Activated T-helper 2 cell treated with anti-CD3 and anti-CD28 coated beads, Interferon-gamma antibody, Interleukin-2, Interleukin-4, amounts not matched to agents 10 μg/mL and 5 μg/mL and 100 μg/mL, durations not matched to agents 14 hours and 24 hours and 36 hours (primary cell): ENCODE data around the gene RAB3A. TPM values are rescaled to one million over a fixed set of nuclear protein-coding genes. Genes with fewer than 3 reads are reported as not detected.
A peak's percentile ranks its signal among the peaks of the same experiment; 100 is the strongest.

Source experiments
- DNase-seq: peaks from one replicate; pipeline ENCODE4 v3.0.0; 2021; ENCODE audit warnings: low spot score
- H3K27ac Mint-ChIP-seq: one replicate; pipeline ENCODE4 v1.8.0; 2021; ENCODE audit warnings: mixed read lengths
- H3K27me3 Mint-ChIP-seq: one replicate; pipeline ENCODE4 v1.8.0; 2021; ENCODE audit warnings: low read depth, mixed read lengths
- H3K36me3 Mint-ChIP-seq: one replicate; pipeline ENCODE4 v1.8.0; 2021; ENCODE audit warnings: low read depth, mixed read lengths
- H3K4me1 Mint-ChIP-seq: one replicate; pipeline ENCODE4 v1.8.0; 2021; ENCODE audit warnings: low read depth, mixed read lengths
- H3K4me3 Mint-ChIP-seq: one replicate; pipeline ENCODE4 v1.8.0; 2021; ENCODE audit warnings: low read depth, mild to moderate bottlenecking, moderate library complexity, mixed read lengths
- H3K9me3 Mint-ChIP-seq: one replicate; pipeline ENCODE4 v1.8.0; 2021; ENCODE audit warnings: mixed read lengths
- intact Hi-C: fragments of 100-400 bp; cut with micrococcal nuclease; formaldehyde crosslinking; loops from one replicate; pipeline ENCODE4 v1.15.1; 2023
- total RNA-seq: library from RNA; stranded (reverse); gene quantifications from 2 replicates; pipeline ENCODE4 v1.2.3, GENCODE V29; 2022

RAB3A gene
- total RNA-seq, 1 donor from 2014 or later, result 7.4 TPM

GRCh38 chr19:18202397-18202777 lies 1.5 kb downstream of the RAB3A start:
- Mint-ChIP-seq H3K9me3 (no peaks in the 10 kb centered on the region), H3K27me3 (peaks cover 2% of the 10 kb centered on the region), H3K27ac (no peak overlapping the region), H3K36me3 (peaks cover 9% of the 10 kb centered on the region), H3K4me3 (peak overlapping the region; percentile 93), H3K4me1 (peaks cover 11% of the 10 kb centered on the region)
- DNase-seq, result no peak
- intact Hi-C loops, result no loop called here

- intact Hi-C loops, result no loop called here
- Mint-ChIP-seq H3K4me3 (no peak overlapping the region), H3K4me1 (peaks cover 17% of the 10 kb centered on the region), H3K9me3 (no peaks in the 10 kb centered on the region), H3K27me3 (no peaks in the 10 kb centered on the region), H3K27ac (no peak overlapping the region), H3K36me3 (peaks cover 9% of the 10 kb centered on the region)
- no peak for DNase-seq
Measured at GRCh38 chr19:18198374-18198773, 5.5 kb downstream of the RAB3A start.

GRCh38 chr19:18197941-18198340 lies 5.9 kb downstream of the RAB3A start:
- Mint-ChIP-seq H3K4me1 (peaks cover 13% of the 10 kb centered on the region), H3K36me3 (peaks cover 9% of the 10 kb centered on the region), H3K4me3 (no peak overlapping the region)

GRCh38 chr19:18197306-18197705 lies 6.5 kb downstream of the RAB3A start:
- Mint-ChIP-seq H3K27ac (no peak overlapping the region), H3K4me3 (no peak overlapping the region), H3K36me3 (peaks cover 9% of the 10 kb centered on the region), H3K27me3 (no peaks in the 10 kb centered on the region), H3K9me3 (no peaks in the 10 kb centered on the region), H3K4me1 (peaks cover 13% of the 10 kb centered on the region)
- no peak for DNase-seq
- intact Hi-C loops, result no loop called here

More at GRCh38 chr19:18197941-18198340, 5.9 kb downstream of the RAB3A start:
- H3K9me3 Mint-ChIP-seq, result no peaks in the 10 kb centered on the region
- intact Hi-C loops, result no loop called here
- DNase-seq, result no peak
- H3K27ac Mint-ChIP-seq, result no peak overlapping the region
- no peaks in the 10 kb centered on the region for H3K27me3 Mint-ChIP-seq

GRCh38 chr19:18196511-18196845 lies 7.4 kb downstream of the RAB3A start:
- no peak overlapping the region for H3K27ac Mint-ChIP-seq
- peaks cover 18% of the 10 kb centered on the region for H3K4me1 Mint-ChIP-seq
- no peak for DNase-seq
- peaks cover 9% of the 10 kb centered on the region for H3K36me3 Mint-ChIP-seq
- intact Hi-C loops, result no loop called here
- no peaks in the 10 kb centered on the region for H3K27me3 Mint-ChIP-seq
- H3K4me3 Mint-ChIP-seq, result peak overlapping the region; percentile 21
- H3K9me3 Mint-ChIP-seq, result no peaks in the 10 kb centered on the region

GRCh38 chr19:18194554-18195238 lies 9.1 kb downstream of the RAB3A start:
- H3K9me3 Mint-ChIP-seq, result no peaks in the 10 kb centered on the region
- peak overlapping the region; percentile 82 for H3K4me3 Mint-ChIP-seq
- peak; percentile 26 for DNase-seq
- no peak overlapping the region for H3K27ac Mint-ChIP-seq
- H3K4me1 Mint-ChIP-seq, result peaks cover 18% of the 10 kb centered on the region
- peaks cover 9% of the 10 kb centered on the region for H3K36me3 Mint-ChIP-seq
- intact Hi-C loops, result loop anchor here (5.0 kb wide), 2 partner anchors 58 to 128 kb away; partner anchors contain the start of gene LSM4
- no peaks in the 10 kb centered on the region for H3K27me3 Mint-ChIP-seq

- intact Hi-C loops, result loop anchor here (5.0 kb wide), 2 partner anchors 58 to 128 kb away; partner anchors contain the start of gene LSM4
- peak overlapping the region; percentile 76 for H3K27ac Mint-ChIP-seq
Measured at GRCh38 chr19:18194181-18194530, 9.7 kb downstream of the RAB3A start.

GRCh38 chr19:18193388-18194180 lies 10.3 kb downstream of the RAB3A start:
- intact Hi-C loops, result loop anchor here (2.0 to 5.0 kb wide), 4 partner anchors 19 to 129 kb away; partner anchors contain the start of genes LSM4 and PIK3R2
- no peaks in the 10 kb centered on the region for H3K9me3 Mint-ChIP-seq
- no peak for DNase-seq
- peak overlapping the region; percentile 79 for H3K27ac Mint-ChIP-seq
- no peaks in the 10 kb centered on the region for H3K27me3 Mint-ChIP-seq
- H3K4me1 Mint-ChIP-seq, result peaks cover 18% of the 10 kb centered on the region
- peak overlapping the region; percentile 82 for H3K4me3 Mint-ChIP-seq
- H3K36me3 Mint-ChIP-seq, result peaks cover 7% of the 10 kb centered on the region

More at GRCh38 chr19:18194181-18194530, 9.7 kb downstream of the RAB3A start:
- H3K4me3 Mint-ChIP-seq, result peak overlapping the region; percentile 82
- no peak for DNase-seq
- peaks cover 18% of the 10 kb centered on the region for H3K4me1 Mint-ChIP-seq
- H3K36me3 Mint-ChIP-seq, result peaks cover 9% of the 10 kb centered on the region
- no peaks in the 10 kb centered on the region for H3K9me3 Mint-ChIP-seq
- no peaks in the 10 kb centered on the region for H3K27me3 Mint-ChIP-seq

- DNase-seq, result peak; percentile 99
- Mint-ChIP-seq H3K4me3 (peak within 1 kb of the TSS; percentile 82), H3K27ac (peak within 1 kb of the TSS; percentile 79), H3K9me3 (no peaks in the 10 kb centered on the region), H3K4me1 (peaks cover 18% of the 10 kb centered on the region), H3K36me3 (no peaks in the 10 kb centered on the region), H3K27me3 (no peaks in the 10 kb centered on the region)
- intact Hi-C loops, result loop anchor here (1.0 to 5.0 kb wide), 5 partner anchors 11 to 129 kb away; partner anchors contain the start of genes LSM4, PIK3R2 and RAB3A
Measured at GRCh38 chr19:18192673-18193387, 11.0 kb downstream of the RAB3A start, which contains the start of gene MPV17L2. Gene MPV17L2, plus strand, starts transcription at chr19:18193218. Its CDS starts 64 bp downstream, at chr19:18193282.

GRCh38 chr19:18191640-18192062 lies 12.2 kb downstream of the RAB3A start:
- Mint-ChIP-seq H3K4me1 (peaks cover 18% of the 10 kb centered on the region), H3K9me3 (no peaks in the 10 kb centered on the region), H3K36me3 (no peaks in the 10 kb centered on the region), H3K27ac (peak overlapping the region; percentile 79), H3K27me3 (no peaks in the 10 kb centered on the region), H3K4me3 (peak overlapping the region; percentile 82)
- intact Hi-C loops, result loop anchor here (1.0 to 5.0 kb wide), 5 partner anchors 13 to 131 kb away; partner anchors contain the start of genes LSM4, PIK3R2 and RAB3A
- no peak for DNase-seq

- H3K36me3 Mint-ChIP-seq, result no peaks in the 10 kb centered on the region
- DNase-seq, result no peak
- H3K4me3 Mint-ChIP-seq, result no peak overlapping the region
- no peaks in the 10 kb centered on the region for H3K27me3 Mint-ChIP-seq
- no peak overlapping the region for H3K27ac Mint-ChIP-seq
- no peaks in the 10 kb centered on the region for H3K9me3 Mint-ChIP-seq
- H3K4me1 Mint-ChIP-seq, result peaks cover 18% of the 10 kb centered on the region
- intact Hi-C loops, result loop anchor here (5.0 kb wide), 2 partner anchors 62 to 132 kb away; partner anchors contain the start of gene LSM4
Measured at GRCh38 chr19:18190278-18190677, 13.6 kb downstream of the RAB3A start.

GRCh38 chr19:18185538-18185937 lies 18.3 kb downstream of the RAB3A start:
- Mint-ChIP-seq H3K36me3 (no peaks in the 10 kb centered on the region), H3K27ac (no peak overlapping the region), H3K27me3 (no peaks in the 10 kb centered on the region), H3K4me1 (no peaks in the 10 kb centered on the region), H3K9me3 (no peaks in the 10 kb centered on the region), H3K4me3 (no peak overlapping the region)
- no peak for DNase-seq
- intact Hi-C loops, result no loop called here
